Muscle of leg (tissue), 11 donors: ENCODE measurements around the gene PDLIM3. TPM values are rescaled to one million over a fixed set of nuclear protein-coding genes. Genes with fewer than 3 reads are reported as not detected.
A peak's percentile ranks its signal among the peaks of the same experiment; 100 is the strongest.

Experiments used
- DNase-seq: peaks from one replicate; pipeline ENCODE4 v3.0.0; 2013
- H3K27ac ChIP-seq: one replicate; pipeline ENCODE4 v1.5.1; 2013; ENCODE audit warnings: mild to moderate bottlenecking, low read length, control low read depth
- H3K27me3 ChIP-seq: one replicate; pipeline ENCODE4 v1.6.1; 2013; ENCODE audit warnings: low read length; ENCODE audit not compliant: control insufficient read depth, insufficient read depth
- H3K36me3 ChIP-seq: one replicate; pipeline ENCODE4 v1.6.1; 2013; ENCODE audit warnings: low read length; ENCODE audit not compliant: control insufficient read depth, insufficient read depth
- H3K4me1 ChIP-seq: one replicate; pipeline ENCODE4 v1.6.1; 2013; ENCODE audit warnings: low read length; ENCODE audit not compliant: control insufficient read depth, insufficient read depth
- H3K4me3 ChIP-seq: one replicate; pipeline ENCODE4 v1.5.1; 2013; ENCODE audit warnings: low read length, control low read depth
- H3K9me3 ChIP-seq: replicated peaks from 2 replicates; pipeline ENCODE4 v1.6.1; 2013; ENCODE audit warnings: low read depth, low read length; ENCODE audit not compliant: control insufficient read depth
- WGBS: methylation state at CpG from one replicate; pipeline ENCODE4 v1.1.5; 2013; ENCODE audit warnings: missing lambda C conversion rate; ENCODE audit not compliant: insufficient coverage; 5-methylcytosine and 5-hydroxymethylcytosine counted together
- polyA plus RNA-seq, 8 donors: library from polyadenylated mRNA; unstranded; fragments of 120-200 nt; gene quantifications; one replicate each; pipeline versions ENCODE4 v1.2.1 to v1.2.3, GENCODE V29; 2013; ENCODE audit warnings: inconsistent platforms in 1 of 8, low replicate concordance in 1 of 8; ENCODE audit not compliant: insufficient read length in 8 of 8, insufficient read depth in 1 of 8
- total RNA-seq: library from RNA; stranded (reverse); fragments of 120-200 nt; gene quantifications from one replicate; pipeline ENCODE4 v1.2.4, GENCODE V29; 2013

PDLIM3 gene
- total and polyA plus RNA-seq, 9 donors, result 306 to 541 (median 459) TPM

DNA sequence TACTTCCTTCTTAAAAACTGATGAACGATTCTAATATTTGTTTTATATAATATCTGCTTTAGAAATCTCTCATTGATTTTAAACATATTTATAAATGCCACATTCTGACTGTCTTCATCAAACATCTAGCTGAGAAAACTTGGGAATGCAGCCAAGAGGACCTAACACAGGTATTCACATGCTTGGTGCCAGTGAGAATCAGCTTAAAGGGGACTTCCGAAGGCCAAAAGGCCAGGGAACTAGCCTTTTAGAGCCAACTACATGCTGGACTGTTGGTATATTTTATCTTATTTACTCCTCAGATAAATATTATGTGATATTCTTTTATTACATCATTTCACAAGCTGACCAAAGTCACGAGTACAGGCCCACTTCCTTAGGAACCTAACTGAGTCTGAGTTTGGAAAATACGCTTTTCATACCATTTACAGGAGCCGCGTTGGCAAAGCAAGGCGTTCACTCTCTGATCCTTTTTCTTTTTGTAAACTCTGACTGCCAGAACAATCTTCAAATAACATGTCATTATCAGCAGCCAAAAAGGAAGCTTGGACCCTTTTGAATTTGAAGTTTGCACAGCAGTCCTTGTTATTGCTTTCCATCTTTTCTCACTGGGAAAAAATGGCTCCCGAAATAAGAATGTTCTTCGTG is 41.1 kb upstream of the PDLIM3 start:
- no peak overlapping the region for H3K4me3 ChIP-seq
- H3K9me3 ChIP-seq, result no peaks in the 10 kb centered on the region
- WGBS, result 80% methylated on average over 6 of the region's 9 CpGs
- peaks cover 36% of the 10 kb centered on the region for H3K4me1 ChIP-seq
- peak overlapping the region; percentile 90 for H3K27ac ChIP-seq
- no peaks in the 10 kb centered on the region for H3K36me3 ChIP-seq
- no peak for DNase-seq
- no peaks in the 10 kb centered on the region for H3K27me3 ChIP-seq

DNA sequence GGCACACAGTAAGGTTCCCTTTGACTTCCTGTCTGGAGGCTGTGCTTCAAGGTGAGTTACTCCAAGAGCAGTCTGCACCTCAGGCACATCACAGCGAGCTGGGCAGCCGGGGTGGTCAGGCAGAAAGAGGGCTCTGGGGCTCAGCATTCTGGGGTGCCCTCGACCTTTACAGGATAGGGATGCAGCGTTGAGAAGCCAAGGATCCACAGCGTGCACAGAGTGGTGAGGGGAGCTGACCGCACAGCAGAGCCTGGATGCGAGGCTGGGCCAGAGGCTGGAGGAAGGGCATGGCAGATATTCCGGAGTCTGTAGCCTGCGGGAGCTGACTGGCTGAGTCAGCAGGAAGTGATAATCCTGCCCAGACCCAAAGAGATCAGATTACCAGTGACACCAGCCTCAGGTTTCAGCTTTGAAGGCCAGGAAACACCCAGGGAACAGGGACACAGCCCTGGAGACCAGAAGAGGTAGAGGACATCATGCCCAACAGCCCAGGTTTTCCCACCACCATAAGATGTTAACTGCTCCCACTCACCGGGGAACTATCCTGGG is 38.4 kb upstream of the PDLIM3 start:
- H3K4me3 ChIP-seq, result no peak overlapping the region
- no peaks in the 10 kb centered on the region for H3K27me3 ChIP-seq
- peak; percentile 84 for DNase-seq
- 54% methylated on average over 9 of the region's 10 CpGs for WGBS
- peak overlapping the region; percentile 63 for H3K27ac ChIP-seq
- no peaks in the 10 kb centered on the region for H3K9me3 ChIP-seq
- H3K36me3 ChIP-seq, result no peaks in the 10 kb centered on the region
- peaks cover 51% of the 10 kb centered on the region for H3K4me1 ChIP-seq

- Histone ChIP-seq H3K27ac (peak overlapping the region; percentile 96), H3K9me3 (no peaks in the 10 kb centered on the region), H3K27me3 (no peaks in the 10 kb centered on the region), H3K4me1 (peaks cover 57% of the 10 kb centered on the region), H3K36me3 (no peaks in the 10 kb centered on the region), H3K4me3 (no peak overlapping the region)
- 94% methylated on average over 2 of the region's 3 CpGs for WGBS
- no peak for DNase-seq
Measured at GRCh38 chr4:185570727-185571126, 35.4 kb upstream of the PDLIM3 start.

- H3K4me1 ChIP-seq, result peaks cover 47% of the 10 kb centered on the region
- DNase-seq, result peak; percentile 90
- H3K27me3 ChIP-seq, result no peaks in the 10 kb centered on the region
- H3K9me3 ChIP-seq, result peaks cover 2% of the 10 kb centered on the region
- H3K4me3 ChIP-seq, result no peak overlapping the region
- H3K27ac ChIP-seq, result peak overlapping the region; percentile 96
- H3K36me3 ChIP-seq, result no peaks in the 10 kb centered on the region
- 37% methylated on average over 14 of the region's 21 CpGs for WGBS
Measured at GRCh38 chr4:185567381-185568376, 32.4 kb upstream of the PDLIM3 start.

DNA sequence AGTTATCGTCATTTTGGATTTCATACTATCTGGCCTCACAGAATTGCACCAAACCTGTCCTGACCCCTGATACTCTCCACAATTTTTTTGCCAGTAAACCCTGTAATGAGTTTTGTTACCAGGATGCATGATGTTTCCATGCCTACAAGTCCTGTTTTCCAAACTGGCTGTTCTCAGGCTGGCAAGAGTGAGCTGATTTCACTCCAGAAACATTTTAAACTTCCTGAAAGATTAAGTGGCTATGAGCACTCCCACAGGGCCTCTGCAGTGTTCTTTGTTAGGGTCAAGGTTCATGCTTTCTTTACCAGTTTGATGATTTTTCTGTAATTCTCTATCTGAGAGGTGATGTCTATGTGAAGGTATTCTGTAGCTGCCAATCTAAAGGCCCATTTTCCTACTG is 31.7 kb upstream of the PDLIM3 start:
- Histone ChIP-seq H3K4me3 (no peak overlapping the region), H3K4me1 (peaks cover 47% of the 10 kb centered on the region), H3K27ac (peak overlapping the region; percentile 96), H3K36me3 (no peaks in the 10 kb centered on the region), H3K9me3 (peaks cover 2% of the 10 kb centered on the region), H3K27me3 (no peaks in the 10 kb centered on the region)
- no CpG with 5 or more reads among the region's 1 CpG for WGBS
- DNase-seq, result peak; percentile 90

DNA sequence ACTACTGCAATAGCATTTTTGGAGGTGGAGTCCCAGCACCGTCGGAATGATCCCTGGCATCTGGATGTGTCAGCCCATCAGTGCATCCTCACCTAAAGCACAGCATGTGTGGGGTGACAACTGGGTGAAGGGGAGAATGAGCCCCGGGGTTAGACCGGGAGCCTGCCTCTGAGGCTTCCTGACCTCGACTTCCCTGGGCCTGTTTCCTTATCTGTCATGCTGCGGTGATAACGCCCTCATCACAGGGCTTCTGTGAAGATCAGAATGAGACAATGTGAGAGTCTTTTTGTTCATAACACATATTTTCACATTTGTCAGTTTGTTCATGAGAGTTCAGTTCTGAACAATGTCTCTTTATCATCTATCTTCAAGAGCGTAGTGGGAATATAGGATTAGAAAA is 31.1 kb upstream of the PDLIM3 start:
- 60% methylated on average over 3 of the region's 8 CpGs for WGBS
- peaks cover 2% of the 10 kb centered on the region for H3K9me3 ChIP-seq
- H3K27me3 ChIP-seq, result no peaks in the 10 kb centered on the region
- H3K4me1 ChIP-seq, result peaks cover 43% of the 10 kb centered on the region
- H3K4me3 ChIP-seq, result no peak overlapping the region
- no peaks in the 10 kb centered on the region for H3K36me3 ChIP-seq
- H3K27ac ChIP-seq, result peak overlapping the region; percentile 96
- DNase-seq, result no peak

GRCh38 chr4:185565696-185566095 is 30.4 kb upstream of the PDLIM3 start:
- H3K27ac ChIP-seq, result peak overlapping the region; percentile 96

GRCh38 chr4:185564349-185564748 is 29.0 kb upstream of the PDLIM3 start:
- H3K27me3 ChIP-seq, result no peaks in the 10 kb centered on the region
- no peak overlapping the region for H3K4me3 ChIP-seq
- H3K4me1 ChIP-seq, result peaks cover 41% of the 10 kb centered on the region
- DNase-seq, result no peak
- H3K36me3 ChIP-seq, result no peaks in the 10 kb centered on the region
- no CpG with 5 or more reads among the region's 3 CpGs for WGBS
- peaks cover 2% of the 10 kb centered on the region for H3K9me3 ChIP-seq
- no peak overlapping the region for H3K27ac ChIP-seq

More at GRCh38 chr4:185565696-185566095, 30.4 kb upstream of the PDLIM3 start:
- DNase-seq, result no peak
- H3K36me3 ChIP-seq, result no peaks in the 10 kb centered on the region
- H3K27me3 ChIP-seq, result no peaks in the 10 kb centered on the region
- H3K4me1 ChIP-seq, result peaks cover 43% of the 10 kb centered on the region
- H3K9me3 ChIP-seq, result peaks cover 2% of the 10 kb centered on the region
- no peak overlapping the region for H3K4me3 ChIP-seq
- 82% methylated on average over 2 of the region's 3 CpGs for WGBS

DNA sequence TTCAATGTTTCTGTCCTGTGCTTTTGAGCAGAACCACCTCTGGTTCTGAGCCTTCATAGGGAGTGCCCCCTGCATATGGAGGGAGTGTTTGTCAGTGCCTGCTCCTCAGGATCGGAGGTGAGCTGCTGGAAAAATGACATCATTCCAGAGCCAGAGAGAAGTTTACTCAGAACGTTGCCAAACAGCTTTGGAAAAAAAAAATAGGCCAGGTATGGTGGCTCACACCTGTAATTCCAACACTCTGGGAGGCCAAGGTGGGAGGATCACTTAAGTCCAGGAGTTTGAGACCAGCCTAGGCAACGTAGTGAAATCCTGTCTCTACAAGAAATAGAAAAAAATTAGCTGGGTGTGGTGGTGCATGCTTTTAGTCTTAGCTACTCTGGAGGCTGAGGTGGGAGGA is 27.2 kb upstream of the PDLIM3 start:
- H3K27ac ChIP-seq, result no peak overlapping the region
- DNase-seq, result no peak
- no peaks in the 10 kb centered on the region for H3K36me3 ChIP-seq
- H3K4me3 ChIP-seq, result no peak overlapping the region
- WGBS, result 90% methylated on average over 2 of the region's 3 CpGs
- H3K4me1 ChIP-seq, result peaks cover 28% of the 10 kb centered on the region
- H3K9me3 ChIP-seq, result peaks cover 2% of the 10 kb centered on the region
- H3K27me3 ChIP-seq, result no peaks in the 10 kb centered on the region

GRCh38 chr4:185560316-185560715 is 25.0 kb upstream of the PDLIM3 start:
- DNase-seq, result no peak
- 94% methylated on average over 4 of the region's 5 CpGs for WGBS
- Histone ChIP-seq H3K27me3 (no peaks in the 10 kb centered on the region), H3K4me3 (no peak overlapping the region), H3K27ac (peak overlapping the region; percentile 7), H3K9me3 (peaks cover 2% of the 10 kb centered on the region), H3K4me1 (peaks cover 9% of the 10 kb centered on the region), H3K36me3 (no peaks in the 10 kb centered on the region)
